HG03135 (cell line): ENCODE data around the gene TSPY9.
"Not testable (repeated sequence)": the region's sequence is repeated elsewhere in the genome, so short reads cannot be mapped to it uniquely, and the experiment has no call there.

ENCODE experiments used
- ATAC-seq: cut with Tn5 transposase; IDR thresholded peaks from one replicate; pipeline ENCODE4 v1.9.1; 2021; ENCODE audit warnings: mild to moderate bottlenecking, moderate library complexity; ENCODE audit not compliant: unreplicated experiment

TSPY9 gene, protein sequence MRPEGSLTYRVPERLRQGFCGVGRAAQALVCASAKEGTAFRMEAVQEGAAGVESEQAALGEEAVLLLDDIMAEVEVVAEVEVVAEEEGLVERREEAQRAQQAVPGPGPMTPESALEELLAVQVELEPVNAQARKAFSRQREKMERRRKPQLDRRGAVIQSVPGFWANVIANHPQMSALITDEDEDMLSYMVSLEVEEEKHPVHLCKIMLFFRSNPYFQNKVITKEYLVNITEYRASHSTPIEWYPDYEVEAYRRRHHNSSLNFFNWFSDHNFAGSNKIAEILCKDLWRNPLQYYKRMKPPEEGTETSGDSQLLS

DNA sequence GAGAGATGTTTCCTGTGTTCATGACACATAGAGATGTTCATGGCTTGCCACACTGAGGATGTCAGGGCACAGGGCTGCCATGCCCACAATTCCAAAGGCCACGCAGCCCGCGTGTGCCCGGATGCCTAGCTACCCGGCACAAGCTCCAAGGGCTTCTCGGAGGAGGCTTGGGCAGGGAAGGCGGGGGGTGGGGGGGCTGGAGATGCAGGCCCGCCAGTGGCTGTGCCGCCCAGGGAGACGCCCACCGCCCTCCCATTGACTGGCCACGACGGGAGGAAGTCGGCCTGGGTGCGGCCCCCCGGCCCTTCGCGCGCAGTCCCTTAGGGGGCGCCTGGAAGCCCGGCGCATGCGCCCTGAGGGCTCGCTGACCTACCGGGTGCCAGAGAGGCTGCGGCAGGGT, at the start of gene TSPY9:
TSPY9 (plus strand) TSS at position 301 of the 400 bp plus-strand sequence; CDS start at position 347, 46 bp downstream.
- not testable (repeated sequence) for ATAC-seq

DNA sequence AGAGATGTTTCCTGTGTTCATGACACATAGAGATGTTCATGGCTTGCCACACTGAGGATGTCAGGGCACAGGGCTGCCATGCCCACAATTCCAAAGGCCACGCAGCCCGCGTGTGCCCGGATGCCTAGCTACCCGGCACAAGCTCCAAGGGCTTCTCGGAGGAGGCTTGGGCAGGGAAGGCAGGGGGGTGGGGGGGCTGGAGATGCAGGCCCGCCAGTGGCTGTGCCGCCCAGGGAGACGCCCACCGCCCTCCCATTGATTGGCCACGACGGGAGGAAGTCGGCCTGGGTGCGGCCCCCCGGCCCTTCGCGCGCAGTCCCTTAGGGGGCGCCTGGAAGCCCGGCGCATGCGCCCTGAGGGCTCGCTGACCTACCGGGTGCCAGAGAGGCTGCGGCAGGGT, 20.4 kb upstream of the TSPY9 start, which contains the start of gene TSPY1:
TSPY1 (plus strand) TSS at position 301 of the 400 bp plus-strand sequence; CDS start at position 347, 46 bp downstream.
- not testable (repeated sequence) for ATAC-seq

DNA sequence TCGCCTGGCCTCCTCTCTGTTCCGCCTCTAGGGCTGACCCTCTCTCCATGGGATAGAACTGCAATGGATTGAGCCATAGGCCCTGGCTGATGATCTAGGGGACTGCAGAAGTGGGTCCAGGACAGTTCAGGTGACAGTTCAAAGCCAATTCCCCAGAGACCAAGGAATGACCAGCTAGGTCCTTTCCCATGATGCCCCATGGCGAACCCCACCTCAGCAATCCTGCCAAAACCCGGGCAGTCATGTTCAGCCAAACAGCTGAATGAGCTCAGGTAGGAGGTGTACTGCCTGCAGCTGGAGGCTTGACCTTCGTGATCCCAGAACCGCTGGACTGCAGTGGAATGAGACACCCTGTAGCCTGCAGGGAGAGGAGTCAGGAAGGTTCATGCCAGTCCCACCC, 17.3 kb downstream of the TSPY9 start:
- ATAC-seq, result not testable (repeated sequence)

DNA sequence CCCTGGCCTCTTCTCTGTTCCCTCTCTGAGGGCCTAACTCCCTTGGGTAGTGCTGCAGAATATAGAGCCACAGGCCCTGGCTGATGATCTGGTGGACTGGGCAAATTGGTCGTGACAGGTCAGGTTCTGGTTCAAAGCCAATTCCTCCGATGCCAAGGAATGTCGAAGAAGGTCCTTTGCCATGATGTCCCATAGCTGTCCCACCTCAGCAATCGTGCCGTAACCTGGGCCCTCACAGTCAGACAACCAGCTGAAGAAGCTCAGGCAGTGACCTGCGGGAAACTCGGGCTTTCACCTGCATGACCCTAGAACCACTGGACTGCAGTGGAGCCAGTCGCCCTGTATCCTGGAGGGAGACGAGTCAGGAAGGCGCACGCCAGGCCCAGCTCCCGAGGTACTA, 29.2 kb downstream of the TSPY9 start:
- ATAC-seq, result not testable (repeated sequence)

DNA sequence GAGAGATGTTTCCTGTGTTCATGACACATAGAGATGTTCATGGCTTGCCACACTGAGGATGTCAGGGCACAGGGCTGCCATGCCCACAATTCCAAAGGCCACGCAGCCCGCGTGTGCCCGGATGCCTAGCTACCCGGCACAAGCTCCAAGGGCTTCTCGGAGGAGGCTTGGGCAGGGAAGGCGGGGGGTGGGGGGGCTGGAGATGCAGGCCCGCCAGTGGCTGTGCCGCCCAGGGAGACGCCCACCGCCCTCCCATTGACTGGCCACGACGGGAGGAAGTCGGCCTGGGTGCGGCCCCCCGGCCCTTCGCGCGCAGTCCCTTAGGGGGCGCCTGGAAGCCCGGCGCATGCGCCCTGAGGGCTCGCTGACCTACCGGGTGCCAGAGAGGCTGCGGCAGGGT, 40.5 kb downstream of the TSPY9 start, which contains the start of gene TSPY10:
TSPY10 (plus strand) TSS at position 301 of the 400 bp plus-strand sequence; CDS start at position 347, 46 bp downstream.
- not testable (repeated sequence) for ATAC-seq
